Ishikawa (cell line): ENCODE measurements around the gene C2orf81.

Experiments used
- CEBPB ChIP-seq: IDR thresholded peaks from 2 replicates; pipeline ENCODE4 v1.6.1; 2012
- CREB1 ChIP-seq: IDR thresholded peaks from 2 replicates; pipeline ENCODE4 v1.6.1; 2012; ENCODE audit warnings: low read depth
- EGR1 ChIP-seq: IDR thresholded peaks from 2 replicates; pipeline ENCODE4 v1.6.1; 2012
- EP300 ChIP-seq: IDR thresholded peaks from 2 replicates; pipeline ENCODE4 v1.6.1; 2012; ENCODE audit warnings: borderline replicate concordance
- FOXM1 ChIP-seq: IDR thresholded peaks from 2 replicates; pipeline ENCODE4 v1.6.1; 2012; ENCODE audit warnings: low read depth, borderline replicate concordance
- MAX ChIP-seq: IDR thresholded peaks from 2 replicates; pipeline ENCODE4 v1.6.1; 2012
- NFIC ChIP-seq: IDR thresholded peaks from 2 replicates; pipeline ENCODE4 v1.6.1; 2012
- RAD21 ChIP-seq: IDR thresholded peaks from 2 replicates; pipeline ENCODE4 v1.6.1; 2012; ENCODE audit warnings: low read depth
- REST ChIP-seq: IDR thresholded peaks from 2 replicates; pipeline ENCODE4 v1.6.1; 2012; ENCODE audit warnings: low read depth, mild to moderate bottlenecking
- TAF1 ChIP-seq: IDR thresholded peaks from 2 replicates; pipeline ENCODE4 v1.6.1; 2012; ENCODE audit warnings: low read depth, mild to moderate bottlenecking
- TCF12 ChIP-seq: IDR thresholded peaks from 2 replicates; pipeline ENCODE4 v1.6.1; 2012; ENCODE audit warnings: low read depth
- TEAD4 ChIP-seq: IDR thresholded peaks from 2 replicates; pipeline ENCODE4 v1.6.1; 2012
- USF1 ChIP-seq: IDR thresholded peaks from 2 replicates; pipeline ENCODE4 v1.6.1; 2012
- YY1 ChIP-seq: IDR thresholded peaks from 2 replicates; pipeline ENCODE4 v1.6.1; 2012; ENCODE audit warnings: low read depth
- ZBTB7A ChIP-seq: IDR thresholded peaks from 2 replicates; pipeline ENCODE4 v1.6.1; 2012; ENCODE audit warnings: low read depth

Gene C2orf81

GRCh38 chr2:74374509-74375205, 46.8 kb downstream of the C2orf81 start:
- no peak for TF ChIP-seq EP300
- TF ChIP-seq USF1: no peak
- TF ChIP-seq YY1: no peak
- no peak for TF ChIP-seq EGR1
- no peak for TF ChIP-seq TEAD4
- no peak for TF ChIP-seq NFIC
- no peak for TF ChIP-seq REST
- TF ChIP-seq TCF12: no peak
- TF ChIP-seq ZBTB7A: no peak
- TF ChIP-seq RAD21: no peak
- TF ChIP-seq TAF1: no peak
- no peak for TF ChIP-seq FOXM1
- TF ChIP-seq CREB1: no peak
- TF ChIP-seq CEBPB: no peak
- TF ChIP-seq MAX: no peak

GRCh38 chr2:74373985-74374384, 47.4 kb downstream of the C2orf81 start:
- TF ChIP-seq USF1: no peak
- TF ChIP-seq CREB1: no peak
- no peak for TF ChIP-seq MAX
- TF ChIP-seq CEBPB: no peak
- no peak for TF ChIP-seq TEAD4
- no peak for TF ChIP-seq TAF1
- no peak for TF ChIP-seq RAD21
- TF ChIP-seq REST: no peak
- no peak for TF ChIP-seq EGR1
- TF ChIP-seq FOXM1: no peak
- TF ChIP-seq NFIC: no peak
- TF ChIP-seq ZBTB7A: no peak
- no peak for TF ChIP-seq EP300
- no peak for TF ChIP-seq TCF12
- no peak for TF ChIP-seq YY1

GRCh38 chr2:74373221-74373676, 48.2 kb downstream of the C2orf81 start:
- TF ChIP-seq EP300: no peak
- TF ChIP-seq TEAD4: no peak
- TF ChIP-seq FOXM1: no peak
- no peak for TF ChIP-seq YY1
- TF ChIP-seq ZBTB7A: no peak
- no peak for TF ChIP-seq CEBPB
- no peak for TF ChIP-seq EGR1
- TF ChIP-seq REST: no peak
- TF ChIP-seq CREB1: no peak
- no peak for TF ChIP-seq NFIC
- TF ChIP-seq TAF1: no peak

- TF ChIP-seq CEBPB: no peak
- no peak for TF ChIP-seq EGR1
- no peak for TF ChIP-seq MAX
- no peak for TF ChIP-seq RAD21
- no peak for TF ChIP-seq USF1
Observed at GRCh38 chr2:74372674-74373073, 48.7 kb downstream of the C2orf81 start.
